HepG2 (cell line): ENCODE data around the gene EBF3. TPM values are rescaled to one million over a fixed set of nuclear protein-coding genes. Genes with fewer than 3 reads are reported as not detected.

Source experiments
- ATAC-seq: fragments of 200-7000 bp; cut with Tn5 transposase; 3 replicates; pipeline ENCODE4 v1.9.1; 2020; ENCODE audit warnings: mild to moderate bottlenecking, moderate library complexity
- BruUV-seq: library from RNA; stranded (reverse); fragments of 400-500 nt; replicated peaks from 2 replicates; lab custom pipeline; 2021; lab: Mats Ljungman, UMichigan
- CTCF ChIA-PET: fragments of 300-600 bp; formaldehyde crosslinking; extraction: SDS; loops from one replicate; lab custom pipeline; 2021; ENCODE audit warnings: low total read pairs, inconsistent platforms, low intra/inter-chr PET ratio; lab: Yijun Ruan, JAX
- POLR2A ChIA-PET: fragments of 350-600 bp; sonication (Branson Sonifier 250); formaldehyde crosslinking; loops from one replicate; lab custom pipeline; 2020; ENCODE audit warnings: antibody characterized with exemption, inconsistent platforms; lab: Yijun Ruan, JAX
- DNase-seq: peaks from one replicate; pipeline ENCODE4 v3.0.0-alpha.2; 2015; ENCODE audit warnings: low spot score
- FAIRE-seq: peaks from 3 replicates; lab custom pipeline; 2011; peaks lifted over from hg19 to GRCh38; lab: Jason Lieb, UNC
- H2AFZ ChIP-seq: one replicate; pipeline ENCODE4 v1.6.1; 2011; ENCODE audit warnings: low read length, inconsistent platforms
- H3K27ac ChIP-seq: fragments of 300-600 bp; 3 replicates; pipeline ENCODE4 v1.8.0; 2011; ENCODE audit warnings: mixed run types, mild to moderate bottlenecking, mixed read lengths, low read length, inconsistent platforms; ENCODE audit not compliant: insufficient read depth; ENCODE audit errors: extremely low read length
- H3K27me3 ChIP-seq, 2 experiments: fragments of 200-600 bp in 1 of 2; 2 replicates in 1 of 2; 3 replicates in 1 of 2; pipeline versions ENCODE4 v1.6.0 to v1.8.0; 2011; ENCODE audit warnings: low read length in 2 of 2, mild to moderate bottlenecking in 2 of 2, moderate library complexity in 2 of 2, inconsistent platforms in 1 of 2; ENCODE audit not compliant: insufficient read depth in 2 of 2, control insufficient read depth in 1 of 2
- H3K36me3 ChIP-seq, 2 experiments: fragments of 200-600 bp in 1 of 2; replicated peaks in 1 of 2; 2 replicates in 1 of 2; 3 replicates in 1 of 2; pipeline versions ENCODE4 v1.5.1 to v1.8.0; 2011; ENCODE audit warnings: low read length in 2 of 2, inconsistent platforms in 1 of 2; ENCODE audit not compliant: insufficient read depth in 2 of 2, control insufficient read depth in 1 of 2
- H3K4me1 ChIP-seq: 2 replicates; pipeline ENCODE4 v1.5.1; 2012; ENCODE audit warnings: low read length, inconsistent platforms; ENCODE audit not compliant: insufficient read depth
- H3K4me2 ChIP-seq: 2 replicates; pipeline ENCODE4 v1.6.0; 2011; ENCODE audit warnings: low read depth, low read length, inconsistent platforms
- H3K4me3 ChIP-seq, 3 experiments: fragments of 200-600 bp in 1 of 3; sonication (generic), shearing (Covaris generic) in 1 of 3; replicated peaks in 1 of 3; 2 replicates each; pipeline ENCODE4 v1.5.1; 2011 to 2016; ENCODE audit warnings: low read length in 3 of 3, inconsistent platforms in 2 of 3, low read depth in 2 of 3, mild to moderate bottlenecking in 2 of 3, control low read depth in 1 of 3, mixed read lengths in 1 of 3; ENCODE audit not compliant: insufficient read depth in 1 of 3
- H3K79me2 ChIP-seq: one replicate; pipeline ENCODE4 v1.6.1; 2011; ENCODE audit warnings: low read length, inconsistent platforms; ENCODE audit not compliant: insufficient read depth
- H3K9ac ChIP-seq: 2 replicates; pipeline ENCODE4 v1.6.0; 2011; ENCODE audit warnings: mild to moderate bottlenecking, low read depth, low read length, inconsistent platforms; ENCODE audit not compliant: insufficient read depth
- H3K9me3 ChIP-seq: 2 replicates; pipeline ENCODE4 v1.5.1; 2012; ENCODE audit warnings: mild to moderate bottlenecking, low read length
- H4K20me1 ChIP-seq: 2 replicates; pipeline ENCODE4 v1.6.0; 2011; ENCODE audit warnings: inconsistent platforms, mild to moderate bottlenecking, low read length, moderate library complexity; ENCODE audit not compliant: insufficient read depth
- FOXM1 ChIP-seq: sonication (generic); formaldehyde crosslinking; IDR thresholded peaks from 2 replicates; pipeline ENCODE4 v1.5.0; 2020; ENCODE audit warnings: missing genetic modification reagents
- GTF2F1 ChIP-seq: fragments of 150-350 bp; IDR thresholded peaks from 2 replicates; pipeline ENCODE4 v1.6.1; 2014; ENCODE audit warnings: low read length
- KLF9 ChIP-seq: IDR thresholded peaks from 2 replicates; pipeline ENCODE4 v1.6.1; 2016; ENCODE audit warnings: low read depth
- ZNF569 ChIP-seq: sonication (generic); formaldehyde crosslinking; IDR thresholded peaks from 2 replicates; pipeline ENCODE4 v1.5.0; 2020; ENCODE audit warnings: mild to moderate bottlenecking, missing genetic modification reagents, moderate library complexity, borderline replicate concordance
- WGBS: methylation state at CpG from one replicate; pipeline ENCODE4 v1.1.6; 2017; ENCODE audit warnings: low lambda C conversion rate; 5-methylcytosine and 5-hydroxymethylcytosine counted together
- in situ Hi-C: cut with HindIII; loops from 2 replicates; pipeline ENCODE4 v1.10.0; 2017; ENCODE audit warnings: low pct_unique_long_range_greater_than_20kb; ENCODE audit not compliant: extremely low pct_ligation_motif_present
- intact Hi-C: fragments of 100-400 bp; cut with micrococcal nuclease; formaldehyde crosslinking; loops from one replicate; pipeline ENCODE4 v1.10.0; 2022; ENCODE audit not compliant: unreplicated experiment
- polyA plus RNA-seq, 8 experiments: library from polyadenylated mRNA; depleted of rRNA in 3 of 8; stranded (reverse) in 7 of 8; unstranded in 1 of 8; fragments of >200 nt; fragmentation: Illumina TruSeq in 4 of 8; extraction: Trizol in 4 of 8; gene quantifications; 2 replicates each; pipeline versions ENCODE4 v1.2.1 to v1.2.3, GENCODE V29; 2011 to 2016; ENCODE audit warnings: low read depth in 4 of 8, missing spikeins in 1 of 8, mixed read lengths in 1 of 8; ENCODE audit not compliant: insufficient read depth in 1 of 8
- total RNA-seq, 5 experiments: library from RNA; depleted of rRNA; stranded (reverse); fragments of >200 nt; fragmentation: Illumina TruSeq; extraction: Trizol; gene quantifications; 2 replicates each; pipeline ENCODE4 v1.2.3, GENCODE V29; 2016; ENCODE audit warnings: low read depth in 1 of 5

EBF3 gene
- total and polyA plus RNA-seq, 2 of the 13 experiments (the other 11 are each of a cell fraction or from before 2014, with no cell fraction given): not detected

GRCh38 chr10:129893104-129894089, 70.7 kb downstream of the EBF3 start:
- CTCF ChIA-PET: no interaction called here
- WGBS: 30% methylated on average over 16 of the region's 20 CpGs
- H3K4me3 ChIP-seq: no peak overlapping the region
- H3K27me3 ChIP-seq: peaks cover 3 to 36% of the 10 kb centered on the region in 2 experiments; a peak in 3 of 5 replicates
- H3K36me3 ChIP-seq: no peaks in the 10 kb centered on the region
- H3K4me1 ChIP-seq: no peaks in the 10 kb centered on the region
- POLR2A ChIA-PET: no interaction called here
- H3K9me3 ChIP-seq: no peaks in the 10 kb centered on the region
- no peak overlapping the region for H3K27ac ChIP-seq
- FAIRE-seq (no peak), ATAC-seq (no peak), DNase-seq (no peak)
- no peak overlapping the region for H3K4me2 ChIP-seq
- no peak overlapping the region for H2AFZ ChIP-seq
- BruUV-seq: no TSS peak
- intact Hi-C loops (no loop called here), in situ Hi-C loops (no loop called here)
- H3K79me2 ChIP-seq: no peaks in the 10 kb centered on the region
- no peak overlapping the region for H3K9ac ChIP-seq
- TF ChIP-seq ZNF569 (no peak), GTF2F1 (no peak), FOXM1 (no peak)
- no peaks in the 10 kb centered on the region for H4K20me1 ChIP-seq

- Histone ChIP-seq H3K79me2 (no peaks in the 10 kb centered on the region), H3K9ac (no peak overlapping the region), H4K20me1 (no peaks in the 10 kb centered on the region), H3K27me3 (peaks cover 4 to 29% of the 10 kb centered on the region in 2 experiments; a peak in 3 of 5 replicates), H3K4me1 (no peaks in the 10 kb centered on the region), H3K4me3 (no peak overlapping the region), H3K27ac (no peak overlapping the region)
- CTCF ChIA-PET: no interaction called here
- WGBS: 25% methylated on average over 18 of the region's 18 CpGs
- no peak for FAIRE-seq
- no peak for DNase-seq
- in situ Hi-C loops: no loop called here
- TF ChIP-seq KLF9 (CRISPR knock-in tag): no peak
- TF ChIP-seq, all 625 proteins: peak for 0
- POLR2A ChIA-PET: no interaction called here
- no peak for ATAC-seq
- Histone ChIP-seq H3K9me3 (no peaks in the 10 kb centered on the region), H3K36me3 (no peaks in the 10 kb centered on the region), H2AFZ (no peak overlapping the region), H3K4me2 (no peak overlapping the region)
- BruUV-seq: no TSS peak
- intact Hi-C loops: no loop called here
Measured at GRCh38 chr10:129892548-129893052, 71.5 kb downstream of the EBF3 start.
